HG03039 (cell line): Measurements from ENCODE around the gene RGS10.
"Not testable (repeated sequence)": the region's sequence is repeated elsewhere in the genome, so short reads cannot be mapped to it uniquely, and the experiment has no call there.

Source experiments
- ATAC-seq: cut with Tn5 transposase; IDR thresholded peaks from one replicate; pipeline ENCODE4 v1.9.1; 2021; ENCODE audit warnings: mild to moderate bottlenecking, moderate library complexity; ENCODE audit not compliant: unreplicated experiment

Gene RGS10

GRCh38 chr10:119473771-119474170 lies 68.7 kb downstream of the RGS10 start:
- no peak for ATAC-seq

- ATAC-seq = no peak
Observed at GRCh38 chr10:119470920-119471702, 71.4 kb downstream of the RGS10 start.

DNA sequence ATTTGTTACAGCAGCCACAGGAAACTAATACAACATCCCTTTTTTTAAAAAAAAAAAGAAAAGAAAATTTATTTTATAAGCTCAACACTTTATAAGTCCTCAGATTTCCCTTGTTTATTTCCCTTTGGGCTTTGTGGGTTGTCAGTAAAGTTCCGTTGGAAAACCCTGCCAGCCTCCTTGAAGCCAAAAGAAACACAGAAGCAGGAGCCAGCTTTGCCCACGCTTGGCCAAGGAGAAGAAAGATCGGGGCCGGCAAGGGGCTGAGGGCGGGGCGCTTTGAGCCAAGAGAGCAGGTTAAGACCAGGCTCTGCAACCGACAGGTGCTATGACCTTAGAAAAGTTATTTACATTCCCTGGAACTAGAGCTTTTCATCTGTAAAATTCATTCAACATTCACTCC lies 72.7 kb downstream of the RGS10 start:
- no peak for ATAC-seq

- ATAC-seq = no peak
Observed at GRCh38 chr10:119469325-119469707, 73.2 kb downstream of the RGS10 start.

DNA sequence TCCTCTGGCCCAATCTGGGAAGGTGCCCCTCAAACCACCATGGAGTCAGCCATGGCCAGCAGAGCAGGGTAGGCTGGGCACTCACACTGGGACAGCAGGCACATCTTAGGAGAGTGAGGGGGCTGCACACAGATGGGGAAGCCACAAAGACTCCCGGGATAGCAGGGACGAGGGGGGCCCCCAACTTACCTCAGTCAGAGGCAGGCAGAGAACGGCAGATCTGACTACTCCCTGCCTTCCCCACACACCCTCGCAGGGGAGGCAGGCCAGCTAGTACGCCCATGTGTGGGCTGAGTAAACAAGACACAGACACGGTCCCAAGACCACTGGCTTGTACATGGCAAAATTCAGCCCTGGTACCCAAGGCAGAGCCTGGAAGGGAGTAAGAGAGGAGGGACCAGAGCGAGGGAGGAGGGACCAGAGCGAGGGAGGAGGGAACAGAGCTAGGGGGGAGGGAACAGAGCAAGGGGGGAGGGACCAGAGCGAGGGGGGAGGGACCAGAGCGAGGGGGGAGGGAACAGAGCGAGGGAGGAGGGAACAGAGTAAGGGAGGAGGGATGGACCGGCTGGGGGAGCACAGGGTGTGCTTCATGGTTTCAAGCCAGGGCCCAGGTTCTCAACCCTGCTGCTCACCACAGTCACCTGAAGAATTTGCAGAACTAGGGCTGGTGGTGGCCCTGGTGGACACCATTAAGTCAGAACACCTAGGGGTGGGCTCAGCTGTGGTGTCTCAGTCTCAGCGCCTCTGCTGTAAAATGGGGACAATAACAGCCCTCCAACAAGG lies 73.8 kb downstream of the RGS10 start:
- no peak for ATAC-seq

DNA sequence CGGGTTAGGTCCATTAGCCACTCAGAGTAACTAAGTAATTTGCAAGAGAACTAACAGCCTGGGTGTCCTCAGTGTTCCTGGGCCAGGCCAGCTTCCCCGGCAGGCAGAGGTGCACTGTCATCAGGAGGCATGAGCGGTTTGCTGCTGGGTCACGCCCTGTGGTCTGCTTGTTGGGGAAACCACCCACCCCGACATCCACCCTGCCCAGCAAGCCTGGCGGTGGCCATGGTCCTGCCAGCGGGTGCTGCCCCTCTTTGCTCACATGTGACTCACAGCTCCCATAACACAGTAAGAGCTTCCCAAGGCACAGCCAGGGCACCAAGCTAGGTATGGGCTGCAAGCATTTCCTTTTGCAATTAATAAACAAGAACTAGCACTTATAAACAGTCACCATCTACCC lies 75.9 kb downstream of the RGS10 start:
- no peak for ATAC-seq

- ATAC-seq = no peak
Observed at GRCh38 chr10:119466076-119466475, 76.4 kb downstream of the RGS10 start.

DNA sequence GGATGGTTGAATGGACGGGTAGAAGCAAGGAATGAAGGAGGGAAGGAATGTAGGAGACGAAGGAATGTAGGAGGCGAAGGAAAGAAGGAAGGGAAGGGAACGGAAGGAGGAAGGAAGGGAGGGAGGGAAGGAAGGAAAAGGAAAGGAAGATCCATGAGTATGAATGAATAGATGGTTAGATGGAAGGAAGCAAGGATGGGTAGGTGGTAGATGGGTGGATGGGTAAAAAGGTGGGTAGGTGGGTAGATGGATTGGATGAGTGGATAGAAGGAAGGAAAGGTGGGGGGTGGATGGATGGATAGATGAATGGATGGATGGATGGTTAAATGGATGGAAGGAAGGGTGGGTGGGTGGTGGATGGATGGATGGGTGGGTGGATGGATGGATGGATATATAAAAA lies 77.4 kb downstream of the RGS10 start:
- no peak for ATAC-seq

- not testable (repeated sequence) for ATAC-seq
Observed at GRCh38 chr10:119463195-119463594, 79.3 kb downstream of the RGS10 start.

DNA sequence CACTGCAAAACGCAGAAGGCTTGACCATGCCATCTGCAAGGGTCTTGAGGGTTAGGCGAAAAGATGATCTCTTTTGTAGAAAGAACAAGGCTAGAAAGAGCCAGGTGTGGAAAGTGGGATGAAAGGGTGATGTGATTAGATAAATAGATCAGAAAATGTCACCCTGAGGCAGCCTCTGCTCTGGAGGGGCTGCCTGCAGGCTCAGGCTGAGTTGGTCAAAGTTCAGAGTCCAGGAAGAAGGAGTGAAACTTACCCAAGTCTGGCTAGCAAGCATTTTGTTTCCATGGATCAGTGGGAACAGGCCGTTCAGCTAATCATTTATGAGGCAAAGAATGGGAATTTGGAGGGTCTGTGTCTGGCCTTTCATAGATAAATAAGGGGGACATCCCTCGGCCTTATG lies 79.7 kb downstream of the RGS10 start:
- no peak for ATAC-seq

DNA sequence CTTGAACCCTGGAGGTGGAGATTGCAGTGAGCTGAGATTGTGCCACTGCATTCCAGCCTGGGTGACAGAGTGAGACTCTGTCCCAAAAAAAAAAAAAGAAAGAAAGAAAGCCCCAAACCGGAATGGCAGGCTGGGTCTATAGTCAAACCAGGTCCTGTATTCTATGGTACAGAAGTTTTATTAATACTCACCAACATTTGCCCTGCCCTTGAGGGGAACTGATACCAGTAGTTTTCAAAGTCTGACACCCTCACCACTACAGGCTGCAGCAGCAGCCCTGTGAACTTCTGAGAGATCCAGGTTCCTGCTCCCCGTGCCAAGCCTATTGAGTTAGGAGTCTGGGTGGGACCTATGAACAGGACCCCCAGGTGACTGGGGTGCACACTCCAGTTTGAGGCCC lies 80.6 kb downstream of the RGS10 start:
- ATAC-seq = no peak

GRCh38 chr10:119461380-119461779 lies 81.1 kb downstream of the RGS10 start:
- no peak for ATAC-seq

GRCh38 chr10:119460369-119461195 lies 81.9 kb downstream of the RGS10 start:
- ATAC-seq = no peak

DNA sequence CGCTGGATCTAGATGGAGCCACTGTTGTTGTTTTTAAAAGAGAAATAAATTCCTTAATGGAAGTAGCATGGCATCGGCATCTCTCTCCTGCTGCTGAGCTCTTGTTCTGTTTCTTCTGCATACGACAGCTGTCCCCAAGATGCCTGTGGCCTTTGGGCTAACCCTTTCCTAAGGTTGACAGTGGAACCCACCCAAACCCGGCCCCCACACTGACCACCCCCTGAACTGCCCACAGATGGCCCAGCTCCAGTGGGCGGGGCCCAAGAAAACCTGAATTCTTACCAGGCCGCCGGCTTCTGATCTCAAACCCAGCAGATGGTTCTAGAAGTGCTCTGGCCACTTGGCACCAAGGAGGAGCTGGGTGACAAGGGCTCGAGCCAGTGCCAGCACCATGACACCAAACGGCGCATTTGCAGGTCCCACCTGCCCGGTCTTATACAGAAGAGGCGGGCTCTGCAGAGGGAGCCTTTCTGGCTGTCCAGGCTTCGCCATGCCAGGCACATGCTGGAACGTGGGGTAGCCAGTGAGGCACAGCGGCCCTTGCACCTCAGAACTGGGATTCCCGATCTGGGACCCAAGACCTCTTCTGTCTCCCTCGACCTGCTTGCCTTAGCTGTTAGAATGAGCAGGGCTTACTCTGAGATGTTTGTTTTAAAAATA lies 82.7 kb downstream of the RGS10 start:
- ATAC-seq = no peak

GRCh38 chr10:119457966-119458766 lies 84.4 kb downstream of the RGS10 start:
- ATAC-seq = no peak

DNA sequence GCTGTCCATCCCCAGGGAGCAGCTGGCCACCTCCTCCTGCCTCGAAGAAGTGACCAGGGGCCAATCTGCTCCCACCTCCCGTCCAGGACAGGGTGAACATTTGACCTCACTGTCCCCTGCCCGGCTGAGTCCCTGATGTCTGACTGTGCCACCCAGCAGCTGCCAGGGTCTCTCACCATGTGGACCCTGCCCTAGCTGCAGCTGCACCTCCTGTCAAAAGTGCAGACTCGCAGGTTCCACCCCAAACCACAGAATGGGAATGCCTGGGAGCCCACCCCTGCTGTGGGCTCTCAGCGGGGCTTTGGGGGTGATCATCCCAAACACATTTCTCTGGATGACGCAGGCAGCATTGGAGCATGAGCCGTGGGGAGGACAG lies 86.1 kb downstream of the RGS10 start:
- ATAC-seq = no peak

GRCh38 chr10:119455609-119456434 lies 86.7 kb downstream of the RGS10 start:
- ATAC-seq = peak; percentile 60

- no peak for ATAC-seq
Observed at GRCh38 chr10:119454990-119455389, 87.5 kb downstream of the RGS10 start.

- ATAC-seq = no peak
Observed at GRCh38 chr10:119454316-119454715, 88.2 kb downstream of the RGS10 start.
